GM19099 (cell line): Measurements from ENCODE around the gene AGBL4.

Experiments
- POLR2A ChIP-seq: IDR thresholded peaks from 3 replicates; pipeline ENCODE4 v1.6.1; 2011; ENCODE audit warnings: low read depth; ENCODE audit not compliant: insufficient read length; ENCODE audit errors: extremely low read depth

AGBL4 gene

DNA sequence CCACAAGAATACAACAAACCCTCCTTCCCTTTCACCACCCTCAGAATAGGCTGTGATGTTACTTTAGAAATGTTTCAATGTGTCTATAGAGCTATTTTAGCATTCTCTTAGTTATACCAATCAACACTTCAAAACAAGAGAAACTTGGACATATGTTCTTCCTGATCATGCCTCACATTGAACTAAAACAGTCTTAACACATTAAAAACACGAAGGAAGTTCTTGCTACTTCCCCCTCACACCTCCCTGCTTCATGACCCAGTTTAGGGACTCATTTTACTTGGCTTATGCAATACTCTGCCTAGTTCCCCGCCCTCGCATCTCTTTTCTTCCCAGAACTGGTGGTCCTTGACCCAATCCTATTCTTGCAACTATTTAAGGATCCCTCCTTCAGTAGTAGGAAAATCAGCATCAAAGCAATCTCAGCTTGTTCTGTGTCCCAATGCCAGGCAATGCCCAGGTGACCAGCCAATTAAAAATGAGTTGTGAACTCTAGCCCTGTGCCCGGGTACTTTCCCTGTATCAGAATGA is 838.2 kb downstream of the AGBL4 start:
- no peak for TF ChIP-seq POLR2A

GRCh38 chr1:49183489-49183888 is 840.3 kb downstream of the AGBL4 start:
- no peak for TF ChIP-seq POLR2A

DNA sequence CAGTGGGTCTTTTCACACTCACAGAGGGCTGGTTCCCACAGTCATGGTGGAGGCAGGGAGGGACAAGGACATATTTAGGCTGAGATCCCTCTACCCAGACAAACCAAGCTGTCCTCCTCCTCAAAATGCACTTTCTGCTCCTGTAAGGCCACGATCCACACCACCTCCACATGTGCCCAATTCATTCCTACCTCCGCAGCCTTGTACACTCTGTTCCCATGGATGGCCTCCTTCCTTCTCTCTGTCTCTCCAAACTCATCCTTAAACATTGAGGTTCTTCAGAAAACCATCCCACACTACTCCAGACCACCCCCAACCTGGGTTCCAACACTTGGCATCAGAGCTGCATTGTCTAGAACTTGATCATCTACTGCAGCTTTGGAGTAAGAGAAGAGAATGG is 842.7 kb downstream of the AGBL4 start:
- no peak for TF ChIP-seq POLR2A

GRCh38 chr1:49171941-49172593 is 851.7 kb downstream of the AGBL4 start:
- TF ChIP-seq POLR2A, result no peak

GRCh38 chr1:49166031-49166430 is 857.7 kb downstream of the AGBL4 start:
- no peak for TF ChIP-seq POLR2A

- no peak for TF ChIP-seq POLR2A
These were observed 860.7 kb downstream of the AGBL4 start for GRCh38 chr1:49163031-49163430.

DNA sequence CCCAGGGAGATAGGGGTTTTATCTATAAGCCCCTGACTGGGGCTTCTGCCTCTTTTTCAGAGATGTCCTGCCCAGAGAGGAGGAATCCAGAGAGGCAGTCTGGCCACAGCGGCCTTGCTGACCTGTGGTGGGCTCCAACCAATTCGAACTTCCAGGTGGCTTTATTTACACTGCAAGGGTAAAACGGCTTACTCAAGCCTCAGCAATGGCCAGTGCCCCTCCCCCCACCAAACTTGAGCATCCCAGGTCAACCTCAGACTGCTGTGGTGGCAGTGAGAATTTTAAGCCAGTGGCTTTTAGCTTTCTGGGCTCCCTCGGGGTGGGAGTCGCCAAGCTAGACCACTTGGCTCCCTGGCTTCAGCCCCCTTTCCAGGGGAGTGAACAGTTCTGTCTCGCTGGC is 863.1 kb downstream of the AGBL4 start:
- TF ChIP-seq POLR2A, result no peak

DNA sequence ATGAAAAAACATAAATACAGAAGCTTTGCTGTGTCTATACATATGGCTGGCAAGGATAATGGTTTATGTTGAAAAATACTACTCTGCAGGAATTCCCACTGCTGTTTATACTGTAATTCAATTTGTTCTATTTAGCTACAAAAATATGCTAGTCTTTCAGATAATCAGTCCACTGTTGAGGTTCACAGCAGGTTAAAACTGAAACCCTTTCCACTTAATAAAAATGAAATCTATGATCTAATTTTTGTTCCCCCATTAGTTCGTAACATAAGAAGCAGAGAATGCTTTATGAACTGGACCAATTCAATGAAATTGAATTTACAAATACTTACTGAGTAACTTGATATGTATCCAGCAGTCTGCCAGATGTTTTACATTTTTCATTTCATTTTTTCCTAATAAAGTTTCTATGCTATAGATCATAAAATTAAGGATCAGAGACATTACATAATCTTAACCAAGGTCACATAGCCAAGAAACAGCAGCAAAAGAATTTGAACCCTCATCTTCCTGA is 887.0 kb downstream of the AGBL4 start:
- TF ChIP-seq POLR2A, result no peak

DNA sequence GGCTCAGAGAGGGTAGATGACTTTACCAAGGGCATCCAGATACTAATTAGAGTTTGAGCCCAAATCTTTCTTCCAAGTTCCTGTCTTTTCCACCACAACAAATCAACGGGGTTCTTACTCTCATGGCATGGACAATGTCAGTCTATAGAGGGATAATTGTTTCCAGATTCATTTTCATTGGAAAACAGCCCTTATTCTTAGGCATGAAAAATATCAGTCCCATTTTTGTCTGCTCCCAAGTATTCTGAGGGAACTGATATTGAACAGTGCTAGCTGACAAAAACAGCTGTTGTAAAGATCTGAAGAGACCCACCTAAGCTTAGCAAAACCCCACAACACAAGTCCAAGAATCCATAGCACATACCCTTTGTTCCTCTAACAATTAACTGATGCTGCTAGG is 898.0 kb downstream of the AGBL4 start:
- TF ChIP-seq POLR2A, result no peak

DNA sequence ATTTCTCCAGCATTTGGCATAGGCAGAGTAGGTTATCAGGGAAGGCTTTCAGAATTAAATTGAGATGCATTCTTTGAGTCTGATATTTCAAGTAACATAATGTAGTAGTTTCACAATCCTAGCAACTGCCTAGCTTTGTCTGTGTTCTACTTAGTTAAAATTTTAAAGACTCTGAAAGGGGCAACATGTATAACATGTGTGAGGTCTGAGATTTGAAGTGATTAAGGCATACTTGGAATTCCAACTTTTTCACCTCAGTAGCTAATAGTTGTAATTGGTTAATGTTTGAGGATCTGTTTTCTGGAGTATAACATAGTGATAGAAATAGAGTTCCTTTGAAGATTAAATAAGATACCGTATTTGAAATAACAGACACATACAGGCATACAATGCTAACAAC is 911.8 kb downstream of the AGBL4 start:
- no peak for TF ChIP-seq POLR2A

DNA sequence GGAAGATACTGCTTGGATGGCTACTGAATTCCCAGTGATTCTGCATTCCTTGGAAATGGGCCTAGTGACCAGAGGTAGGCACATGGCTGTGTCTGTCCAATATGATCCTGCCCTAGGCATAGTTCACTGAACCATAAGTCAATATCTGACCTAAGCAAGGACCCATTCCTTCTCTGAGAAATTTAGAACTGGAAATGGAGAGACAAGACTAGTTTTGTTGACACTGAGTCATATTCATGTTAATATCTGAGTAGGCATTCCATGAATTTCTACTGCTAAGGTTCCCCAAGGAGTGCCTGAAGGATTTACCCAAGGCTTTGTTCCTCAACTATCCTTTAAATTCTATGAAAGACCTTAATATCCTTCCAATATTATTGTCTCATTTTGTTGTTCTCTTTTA is 917.3 kb downstream of the AGBL4 start:
- TF ChIP-seq POLR2A, result no peak

GRCh38 chr1:49104575-49104974 is 919.2 kb downstream of the AGBL4 start:
- no peak for TF ChIP-seq POLR2A

DNA sequence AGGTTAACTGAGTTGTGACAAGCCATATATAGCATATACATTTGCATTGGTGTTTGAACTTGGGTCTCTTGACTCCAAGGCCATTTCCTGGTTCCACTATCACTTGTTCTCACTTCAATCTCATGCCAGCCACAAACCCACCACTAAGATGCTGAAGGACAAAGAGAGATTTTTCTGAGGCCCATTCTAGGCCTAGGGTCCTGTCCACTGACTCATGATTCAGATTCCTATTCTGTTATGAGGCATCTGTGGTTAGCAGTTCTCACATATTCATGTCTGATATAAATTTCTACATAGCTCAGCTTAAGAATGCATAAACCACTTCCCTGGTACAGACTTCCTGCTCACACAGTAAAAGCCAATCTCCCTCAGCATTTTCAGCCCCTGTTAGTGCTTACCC is 921.0 kb downstream of the AGBL4 start:
- TF ChIP-seq POLR2A, result no peak

DNA sequence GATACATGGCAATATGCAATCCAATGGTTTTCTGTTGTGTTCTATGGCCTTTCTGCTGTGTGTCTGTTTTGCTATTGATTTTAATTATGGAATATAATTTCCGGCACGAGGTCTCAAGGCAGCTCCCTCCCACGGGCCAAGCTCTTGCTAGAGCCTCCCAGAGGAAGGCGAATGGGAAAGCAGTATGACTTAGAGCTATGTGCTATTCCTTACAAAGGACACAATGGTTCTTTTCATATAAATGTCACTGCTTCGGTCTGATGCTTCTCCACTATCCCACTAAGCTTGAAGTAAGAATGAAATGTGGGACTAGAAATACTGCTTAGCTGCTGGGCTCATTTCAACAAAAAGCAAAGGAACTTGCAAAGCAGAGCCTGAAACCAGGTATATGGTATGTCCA is 924.9 kb downstream of the AGBL4 start:
- TF ChIP-seq POLR2A, result no peak

DNA sequence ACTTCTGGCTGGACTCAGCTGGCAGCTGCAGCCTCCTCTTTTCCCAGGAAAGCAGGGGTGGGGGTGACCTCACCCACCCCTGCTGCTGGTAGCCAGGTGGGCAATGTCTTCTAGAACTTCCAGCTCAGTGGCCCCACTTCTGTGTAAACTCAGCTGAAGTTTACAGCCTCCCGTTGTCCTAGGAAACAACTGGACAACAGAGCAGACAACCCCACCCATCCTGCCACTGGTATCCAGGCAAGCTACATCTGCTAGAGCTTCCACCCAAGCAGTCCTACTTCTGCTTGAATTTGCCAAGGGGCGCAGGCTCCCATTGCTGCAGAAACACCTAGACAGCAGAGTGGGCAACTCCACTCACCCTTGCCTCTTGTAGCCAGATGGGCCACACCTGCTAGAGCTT is 937.4 kb downstream of the AGBL4 start:
- TF ChIP-seq POLR2A, result no peak

DNA sequence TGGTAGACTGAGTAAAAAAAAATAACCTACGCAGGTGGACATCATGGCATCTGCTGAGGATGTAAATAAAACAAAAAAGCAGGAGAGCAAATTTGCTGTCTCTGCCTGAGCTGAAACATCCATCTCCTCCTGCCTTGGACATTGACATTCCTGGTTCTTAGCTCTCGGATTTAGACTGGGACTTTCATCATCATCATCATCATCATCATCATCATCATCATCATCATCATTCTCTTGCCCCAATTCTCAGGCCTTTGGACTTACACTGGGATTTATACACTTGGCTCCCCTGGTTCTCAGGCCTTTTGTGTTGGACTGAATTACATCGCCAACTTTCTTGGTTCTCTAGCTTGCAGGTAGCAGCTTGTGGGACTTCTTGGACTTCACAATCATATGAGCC is 938.7 kb downstream of the AGBL4 start:
- no peak for TF ChIP-seq POLR2A

DNA sequence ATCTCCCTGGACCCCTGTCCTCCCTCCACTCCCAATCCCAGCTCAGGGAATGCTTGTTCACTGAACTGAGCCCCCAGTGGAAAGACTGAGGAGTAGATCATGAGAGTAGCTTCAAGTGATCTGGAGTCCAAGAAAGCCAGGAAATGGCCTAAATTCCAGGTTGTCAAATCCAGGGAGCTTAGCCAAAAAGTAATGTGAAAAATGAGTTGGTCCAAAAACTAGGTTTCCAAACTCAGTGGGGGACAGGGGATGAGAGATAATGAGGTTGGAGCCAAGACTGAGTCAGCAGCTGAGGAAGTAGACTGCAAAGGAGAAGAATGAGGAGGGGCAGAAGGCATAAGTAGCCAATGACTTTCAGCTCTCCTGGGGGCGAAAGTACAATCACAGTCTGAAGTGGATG is 963.0 kb downstream of the AGBL4 start:
- TF ChIP-seq POLR2A, result no peak
